WTC11 (cell line): ENCODE measurements around the gene ABLIM3. TPM values are rescaled to one million over a fixed set of nuclear protein-coding genes. Genes with fewer than 3 reads are reported as not detected.

Experiments
- ATAC-seq: fragments of 200-7000 bp; cut with Tn5 transposase; 2 replicates; pipeline ENCODE4 v1.10.0; 2021; ENCODE audit warnings: mild to moderate bottlenecking, moderate library complexity
- CTCF ChIA-PET: fragments of 300-600 bp; sonication (Branson Sonifier 250); formaldehyde crosslinking; loops from one replicate; lab custom pipeline; 2021; ENCODE audit warnings: antibody characterized with exemption; lab: Charles Lee
- POLR2A ChIA-PET: fragments of 350-600 bp; sonication (Branson Sonifier 250); formaldehyde crosslinking; loops from one replicate; lab custom pipeline; 2021; ENCODE audit warnings: antibody characterized with exemption; lab: Charles Lee
- DNase-seq: peaks from one replicate; pipeline ENCODE4 v3.0.0; 2021; ENCODE audit warnings: low spot score
- H3K27ac Mint-ChIP-seq: 2 replicates; pipeline ENCODE4 v1.8.0; 2021; ENCODE audit warnings: mixed read lengths
- H3K27me3 Mint-ChIP-seq: 2 replicates; pipeline ENCODE4 v1.8.0; 2021; ENCODE audit warnings: low read depth, mild to moderate bottlenecking, moderate library complexity, mixed read lengths
- H3K36me3 Mint-ChIP-seq: 2 replicates; pipeline ENCODE4 v1.8.0; 2021; ENCODE audit warnings: mixed read lengths
- H3K4me1 Mint-ChIP-seq: 2 replicates; pipeline ENCODE4 v1.8.0; 2022; ENCODE audit warnings: mixed read lengths
- H3K4me3 Mint-ChIP-seq: 2 replicates; pipeline ENCODE4 v1.8.0; 2021; ENCODE audit warnings: mild to moderate bottlenecking, moderate library complexity, mixed read lengths
- H3K9me3 Mint-ChIP-seq: 2 replicates; pipeline ENCODE4 v1.8.0; 2021; ENCODE audit warnings: mixed read lengths
- ARID4B ChIP-seq: sonication (generic); formaldehyde crosslinking; IDR thresholded peaks from 2 replicates; pipeline ENCODE4 v1.8.0; 2023; ENCODE audit warnings: missing genetic modification reagents, mild to moderate bottlenecking, borderline replicate concordance
- ATF1 ChIP-seq: sonication (generic); formaldehyde crosslinking; IDR thresholded peaks from 2 replicates; pipeline ENCODE4 v1.8.1; 2023; ENCODE audit warnings: mild to moderate bottlenecking, moderate library complexity, missing genetic modification reagents
- ATF2 ChIP-seq: sonication (generic); formaldehyde crosslinking; IDR thresholded peaks from 2 replicates; pipeline ENCODE4 v1.8.1; 2022; ENCODE audit warnings: low read depth, missing genetic modification reagents, borderline replicate concordance
- ATF3 ChIP-seq: sonication (generic); formaldehyde crosslinking; conservative IDR thresholded peaks from 2 replicates; pipeline ENCODE4 v1.8.1; 2022; ENCODE audit warnings: mild to moderate bottlenecking, missing genetic modification reagents
- ATF6 ChIP-seq: sonication (generic); formaldehyde crosslinking; IDR thresholded peaks from 2 replicates; pipeline ENCODE4 v1.8.1; 2023; ENCODE audit warnings: mild to moderate bottlenecking, missing genetic modification reagents
- CBFB ChIP-seq: sonication (generic); formaldehyde crosslinking; IDR thresholded peaks from 2 replicates; pipeline ENCODE4 v1.8.1; 2022; ENCODE audit warnings: mild to moderate bottlenecking, low read depth, missing genetic modification reagents
- CREB1 ChIP-seq: sonication (generic); formaldehyde crosslinking; IDR thresholded peaks from 2 replicates; pipeline ENCODE4 v1.8.0; 2023; ENCODE audit warnings: mild to moderate bottlenecking, missing genetic modification reagents
- E2F4 ChIP-seq: sonication (generic); formaldehyde crosslinking; IDR thresholded peaks from 2 replicates; pipeline ENCODE4 v1.8.1; 2022; ENCODE audit warnings: low read depth, mild to moderate bottlenecking, moderate library complexity, missing genetic modification reagents, borderline replicate concordance
- JUN ChIP-seq: sonication (generic); formaldehyde crosslinking; IDR thresholded peaks from 2 replicates; pipeline ENCODE4 v1.8.0; 2023; ENCODE audit warnings: mild to moderate bottlenecking, missing genetic modification reagents
- NFATC4 ChIP-seq: fragments of 250-450 bp; sonication (Bioruptor Pico); IDR thresholded peaks from 2 replicates; pipeline ENCODE4 v1.9.0; 2021; ENCODE audit warnings: mild to moderate bottlenecking
- NFE2L1 ChIP-seq: sonication (generic); formaldehyde crosslinking; IDR thresholded peaks from 2 replicates; pipeline ENCODE4 v1.8.1; 2023; ENCODE audit warnings: missing genetic modification reagents
- PREB ChIP-seq: sonication (generic); formaldehyde crosslinking; IDR thresholded peaks from 2 replicates; pipeline ENCODE4 v1.8.1; 2022; ENCODE audit warnings: mild to moderate bottlenecking, missing genetic modification reagents, moderate library complexity, borderline replicate concordance
- RORB ChIP-seq: fragments of 250-450 bp; sonication (Bioruptor Pico); IDR thresholded peaks from 2 replicates; pipeline ENCODE4 v1.9.0; 2021; ENCODE audit warnings: mild to moderate bottlenecking
- SMAD3 ChIP-seq: sonication (generic); formaldehyde crosslinking; IDR thresholded peaks from 2 replicates; pipeline ENCODE4 v1.8.0; 2022; ENCODE audit warnings: missing genetic modification reagents, mild to moderate bottlenecking, borderline replicate concordance
- SMAD4 ChIP-seq: sonication (generic); formaldehyde crosslinking; IDR thresholded peaks from 2 replicates; pipeline ENCODE4 v1.8.0; 2022; ENCODE audit warnings: mild to moderate bottlenecking, missing genetic modification reagents
- SP1 ChIP-seq: sonication (generic); formaldehyde crosslinking; conservative IDR thresholded peaks from 2 replicates; pipeline ENCODE4 v1.8.1; 2022; ENCODE audit warnings: missing genetic modification reagents
- ZNF232 ChIP-seq: sonication (generic); formaldehyde crosslinking; IDR thresholded peaks from 2 replicates; pipeline ENCODE4 v1.8.0; 2022; ENCODE audit warnings: mild to moderate bottlenecking, missing genetic modification reagents
- ZNF281 ChIP-seq: sonication (generic); formaldehyde crosslinking; IDR thresholded peaks from 2 replicates; pipeline ENCODE4 v1.8.0; 2023; ENCODE audit warnings: mild to moderate bottlenecking, missing genetic modification reagents
- ZNF416 ChIP-seq: fragments of 250-450 bp; sonication (Bioruptor Pico); IDR thresholded peaks from 2 replicates; pipeline ENCODE4 v1.9.0; 2021; ENCODE audit warnings: mild to moderate bottlenecking, inconsistent platforms
- ZNF423 ChIP-seq: fragments of 250-450 bp; sonication (Bioruptor Pico); IDR thresholded peaks from 2 replicates; pipeline ENCODE4 v2.1.2; 2022; ENCODE audit warnings: mild to moderate bottlenecking, moderate library complexity
- ZNF425 ChIP-seq: fragments of 250-450 bp; sonication (Bioruptor Pico); conservative IDR thresholded peaks from 2 replicates; pipeline ENCODE4 v1.9.0; 2021; ENCODE audit warnings: mild to moderate bottlenecking
- ZNF671 ChIP-seq: fragments of 250-450 bp; sonication (Bioruptor Pico); IDR thresholded peaks from 2 replicates; pipeline ENCODE4 v1.8.0; 2021; ENCODE audit warnings: mild to moderate bottlenecking
- total RNA-seq: library from RNA; stranded (reverse); gene quantifications from 3 replicates; pipeline ENCODE4 v1.2.3, GENCODE V29; 2021

Gene ABLIM3
- total RNA-seq, 1 experiment from 2014 or later = 0.33 TPM

GRCh38 chr5:149099920-149100319 lies 41.4 kb upstream of the ABLIM3 start (continued):
- TF ChIP-seq ZNF281 (CRISPR knock-in tag) (no peak), SMAD3 (CRISPR knock-in tag) (no peak), ATF3 (CRISPR knock-in tag) (no peak), ARID4B (CRISPR knock-in tag) (no peak), ZNF671 (no peak), JUN (CRISPR knock-in tag) (no peak), NFATC4 (CRISPR knock-in tag) (no peak), ATF6 (CRISPR knock-in tag) (no peak), SMAD4 (CRISPR knock-in tag) (no peak)

GRCh38 chr5:149100331-149100730 lies 41.0 kb upstream of the ABLIM3 start:
- ATAC-seq = no peak
- H3K36me3 Mint-ChIP-seq = peaks cover 3% of the 10 kb centered on the region
- peaks cover 13% of the 10 kb centered on the region; the same call in 1 of the 2 replicates for H3K27me3 Mint-ChIP-seq
- no peak overlapping the region for H3K27ac Mint-ChIP-seq
- H3K9me3 Mint-ChIP-seq = peaks cover 45% of the 10 kb centered on the region
- CTCF ChIA-PET = no interaction called here
- no peaks in the 10 kb centered on the region for H3K4me1 Mint-ChIP-seq
- no peak overlapping the region for H3K4me3 Mint-ChIP-seq
- no peak for DNase-seq
- POLR2A ChIA-PET = no interaction called here
- TF ChIP-seq PREB (no peak), RORB (no peak), ZNF423 (CRISPR knock-in tag) (no peak), ATF2 (no peak), ZNF425 (CRISPR knock-in tag) (no peak), CREB1 (CRISPR knock-in tag) (no peak), ZNF416 (CRISPR knock-in tag) (no peak), CBFB (CRISPR knock-in tag) (no peak), SMAD3 (CRISPR knock-in tag) (no peak), SP1 (CRISPR knock-in tag) (no peak), ATF1 (no peak), NFATC4 (CRISPR knock-in tag) (no peak), E2F4 (CRISPR knock-in tag) (no peak), ZNF232 (CRISPR knock-in tag) (no peak), NFE2L1 (no peak)
